Superior temporal gyrus (tissue), 1 donor: Measurements from ENCODE around the gene KAZN.

Experiments
- DNase-seq: peaks from one replicate; pipeline ENCODE4 v3.0.0-alpha.2; 2016; ENCODE audit errors: extremely low spot score

Gene KAZN

DNA sequence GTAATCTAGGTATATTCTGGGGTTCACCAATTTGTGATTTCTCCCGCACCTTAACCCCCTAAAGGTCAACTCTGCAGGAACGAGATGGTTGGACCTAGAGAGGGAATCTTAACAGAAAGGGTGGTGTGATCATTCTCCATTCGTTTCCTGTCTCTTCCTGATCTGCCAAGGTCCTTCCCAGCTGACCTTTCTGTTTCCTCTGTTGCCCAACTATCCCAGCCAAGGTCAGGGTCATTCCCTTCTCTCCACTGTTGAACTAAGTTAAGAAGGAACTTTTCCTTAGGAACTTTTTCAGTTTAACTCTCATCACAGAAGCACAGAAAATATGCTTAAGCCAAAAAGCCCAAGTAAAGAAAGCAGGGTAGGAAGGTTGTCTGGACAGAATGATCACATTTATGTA is 49.3 kb downstream of the KAZN start:
- no peak for DNase-seq

DNA sequence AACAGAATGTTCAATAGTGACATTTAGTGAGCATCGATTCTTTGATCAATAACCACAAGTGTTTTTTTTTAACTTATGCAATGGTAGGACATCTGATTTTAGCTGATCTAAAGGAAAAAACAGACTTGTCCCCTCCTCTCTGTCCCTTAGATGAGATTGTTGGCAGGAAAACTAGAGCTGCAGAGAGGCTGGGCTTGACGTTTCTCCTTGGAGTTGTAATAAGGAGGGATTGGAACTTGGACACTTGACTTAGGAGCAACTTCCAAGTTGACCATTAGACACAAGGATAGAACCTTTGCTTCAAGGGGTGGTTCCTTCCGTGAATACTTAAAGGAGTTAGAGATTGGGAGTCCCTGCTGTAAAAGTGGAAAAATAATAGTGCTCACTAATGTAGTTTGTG is 49.9 kb downstream of the KAZN start:
- DNase-seq = no peak

DNA sequence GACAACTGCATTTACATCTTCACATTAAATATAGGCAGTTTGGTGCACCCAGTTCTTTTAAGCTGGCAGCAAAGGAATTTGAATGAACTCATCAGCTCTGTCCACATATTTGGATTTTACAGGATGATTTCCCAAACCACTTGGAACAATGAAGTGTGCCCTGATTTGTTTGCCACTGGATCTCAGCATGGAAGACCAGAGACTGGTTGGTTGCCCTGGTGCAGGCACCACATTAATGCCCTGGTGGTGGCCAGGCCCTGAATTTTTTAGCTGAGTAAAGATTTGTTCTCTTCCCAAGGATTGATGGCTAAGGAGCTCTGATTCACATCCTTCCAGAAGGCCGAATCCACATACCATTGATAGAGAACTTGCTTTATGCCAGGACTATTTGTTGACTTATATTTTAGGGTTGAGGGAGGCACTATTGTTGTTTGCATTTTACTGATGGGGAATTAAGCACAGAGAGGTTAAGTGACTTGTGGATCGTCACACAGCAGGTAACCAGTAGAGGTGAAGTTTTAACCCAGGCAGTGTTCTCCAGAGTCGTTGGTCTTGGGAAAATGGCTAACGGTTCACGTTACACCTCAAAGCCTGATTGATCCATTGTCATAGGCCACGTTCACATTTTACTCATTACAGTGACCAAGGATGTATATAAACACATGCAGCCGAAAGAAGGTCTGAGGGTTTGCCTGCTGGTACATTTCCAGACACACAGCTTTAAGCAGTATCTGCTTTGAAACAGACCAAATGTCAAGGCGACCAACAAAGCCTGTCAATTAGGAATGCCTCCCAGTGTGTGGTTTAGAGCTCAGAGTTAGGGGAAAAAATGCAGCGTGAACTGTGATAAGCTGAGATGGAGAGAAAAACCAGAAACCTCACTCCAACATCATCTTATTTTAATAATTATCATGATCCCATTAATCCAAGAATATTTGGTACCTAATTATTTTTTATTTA is 50.7 kb downstream of the KAZN start:
- DNase-seq = no peak

DNA sequence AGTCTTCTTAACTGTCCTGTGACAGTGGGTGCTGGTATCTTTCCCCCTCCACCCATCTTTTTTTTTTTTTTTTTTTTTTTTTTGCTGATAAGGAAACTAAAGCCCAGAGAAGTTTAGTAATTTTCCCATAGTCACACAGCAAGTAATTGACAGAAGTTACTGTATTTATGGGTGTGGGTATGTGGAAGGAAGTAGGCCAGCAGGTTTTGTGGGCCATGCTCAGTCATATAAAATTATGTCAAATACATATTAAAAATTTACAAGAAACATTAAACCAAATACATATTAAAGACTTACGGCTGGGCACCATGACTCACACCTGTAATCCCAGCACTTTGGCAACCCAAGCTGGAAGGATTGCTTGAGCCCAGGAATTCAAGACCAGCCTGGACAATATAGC is 51.5 kb downstream of the KAZN start:
- no peak for DNase-seq

DNA sequence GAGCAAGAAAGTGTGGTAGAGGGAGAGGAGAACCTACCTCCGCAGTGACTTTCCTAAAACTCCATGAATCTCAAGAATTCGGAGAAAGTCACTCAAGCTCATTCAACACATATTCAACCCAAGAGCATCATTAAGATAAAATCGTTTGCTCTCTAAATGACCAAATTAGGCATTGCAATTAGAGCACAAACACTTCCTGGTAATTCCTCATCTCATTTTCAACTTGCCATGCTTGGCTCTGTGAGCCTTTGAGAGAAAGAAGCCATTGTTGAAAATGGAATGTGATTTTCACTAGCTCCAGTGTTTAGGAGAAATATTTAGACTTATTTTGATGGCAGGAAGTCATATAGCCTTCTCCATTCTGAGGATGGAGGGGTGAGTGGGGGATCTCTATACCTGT is 52.5 kb downstream of the KAZN start:
- peak; percentile 59 for DNase-seq

DNA sequence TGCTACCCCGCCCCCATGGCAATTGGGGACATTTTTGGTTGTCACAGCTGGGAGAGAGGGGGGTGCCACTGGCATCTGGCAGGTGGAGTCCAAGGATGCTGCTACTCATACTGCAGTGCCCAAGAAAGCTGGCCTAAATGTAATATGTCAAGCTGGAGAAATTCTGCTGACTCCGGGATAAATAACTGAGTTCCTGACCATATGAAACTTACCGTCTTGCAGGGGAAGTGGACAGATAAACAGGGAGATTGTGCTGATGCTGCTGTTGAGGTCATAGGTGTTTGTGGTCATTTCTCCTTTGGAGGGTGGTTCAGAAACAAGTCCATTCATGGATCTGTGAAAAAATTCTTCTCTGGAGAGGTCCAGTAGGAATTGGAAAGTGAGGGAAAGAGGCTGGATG is 54.4 kb downstream of the KAZN start:
- DNase-seq = no peak

DNA sequence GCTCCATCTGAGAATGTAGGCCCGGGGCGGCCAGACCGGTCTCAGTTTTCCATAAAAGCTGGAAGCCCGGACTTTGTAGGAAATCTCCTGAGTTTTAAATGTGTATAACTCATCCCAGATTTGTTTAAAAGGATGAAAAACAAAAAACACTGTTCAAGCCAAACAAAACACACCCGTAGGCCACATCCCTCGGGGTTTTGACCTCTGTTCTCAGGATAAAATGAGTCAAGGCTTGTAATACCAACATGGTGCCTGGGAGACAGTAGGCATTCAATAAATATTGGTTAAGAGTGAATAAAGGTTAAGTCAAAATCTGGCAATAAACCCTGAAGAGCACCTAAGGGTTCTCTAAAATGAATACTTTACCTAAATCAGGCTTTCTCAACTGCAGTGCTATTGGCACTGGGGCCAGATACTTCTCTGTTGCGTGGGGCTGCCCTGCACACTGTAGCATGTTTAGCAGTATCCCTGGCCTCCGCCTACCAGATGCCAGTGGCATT is 55.0 kb downstream of the KAZN start:
- DNase-seq = no peak

DNA sequence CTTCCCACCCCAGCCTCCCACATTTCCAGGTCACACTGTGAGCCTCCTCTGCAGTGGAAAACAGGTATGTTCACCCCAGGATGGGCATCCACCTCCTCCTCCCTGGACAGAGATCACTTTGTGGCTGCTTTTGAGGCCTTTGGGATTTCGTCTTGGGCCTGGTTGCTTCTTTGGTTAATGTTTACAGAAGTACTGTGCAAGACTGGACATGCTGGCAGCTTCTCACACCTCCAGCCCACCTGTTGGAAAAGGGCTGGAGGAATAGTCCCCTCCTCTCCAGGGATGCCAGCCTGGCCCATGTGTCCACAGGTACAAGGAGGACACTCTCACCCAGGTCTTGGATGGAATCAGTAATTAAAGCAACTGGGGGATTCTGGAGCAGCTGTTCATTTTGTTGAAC is 56.1 kb downstream of the KAZN start:
- no peak for DNase-seq

DNA sequence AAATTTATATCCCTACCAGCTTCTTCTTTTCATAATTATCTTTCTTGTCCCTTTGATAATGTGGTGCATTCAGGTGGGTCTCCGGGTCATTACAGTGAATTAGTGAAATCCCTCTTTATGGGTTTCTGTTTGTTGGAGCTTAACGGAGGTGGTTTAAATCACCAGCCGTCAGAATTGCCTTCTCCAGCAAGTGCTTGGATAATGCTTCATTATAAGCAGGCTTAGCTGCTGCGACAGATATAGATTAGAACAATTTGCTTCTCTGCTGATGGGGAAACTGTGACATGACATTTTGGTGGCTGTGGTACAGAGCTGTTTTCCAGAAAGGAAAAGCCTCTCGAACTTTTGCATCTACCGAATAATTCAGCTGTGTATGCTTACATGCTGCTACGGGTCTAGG is 56.9 kb downstream of the KAZN start:
- DNase-seq = no peak

DNA sequence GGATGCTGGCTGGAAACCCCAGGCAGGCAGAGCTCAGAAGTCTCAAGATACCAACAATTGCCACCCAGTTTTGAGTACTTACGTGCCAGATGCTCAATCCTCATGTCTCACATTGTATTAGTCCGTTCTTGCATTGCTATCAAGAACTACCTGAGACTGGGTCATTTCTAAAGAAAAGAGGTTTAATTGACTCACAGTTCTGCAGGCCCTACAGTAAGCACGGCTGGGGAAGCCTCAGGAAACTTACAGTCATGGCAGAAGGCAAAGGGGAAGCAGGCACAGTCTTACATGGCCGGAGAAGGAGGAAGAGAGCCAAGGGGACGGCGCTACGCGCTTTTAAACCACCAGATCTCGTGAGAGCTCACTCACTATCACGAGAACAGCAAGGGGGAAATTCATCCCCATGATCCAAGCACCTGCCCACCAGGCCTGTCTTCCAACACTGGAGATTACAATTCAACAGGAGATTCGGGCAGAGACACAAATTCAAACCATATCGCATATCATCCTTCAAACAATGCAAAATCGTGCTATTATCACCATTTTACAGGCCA is 58.0 kb downstream of the KAZN start:
- no peak for DNase-seq

DNA sequence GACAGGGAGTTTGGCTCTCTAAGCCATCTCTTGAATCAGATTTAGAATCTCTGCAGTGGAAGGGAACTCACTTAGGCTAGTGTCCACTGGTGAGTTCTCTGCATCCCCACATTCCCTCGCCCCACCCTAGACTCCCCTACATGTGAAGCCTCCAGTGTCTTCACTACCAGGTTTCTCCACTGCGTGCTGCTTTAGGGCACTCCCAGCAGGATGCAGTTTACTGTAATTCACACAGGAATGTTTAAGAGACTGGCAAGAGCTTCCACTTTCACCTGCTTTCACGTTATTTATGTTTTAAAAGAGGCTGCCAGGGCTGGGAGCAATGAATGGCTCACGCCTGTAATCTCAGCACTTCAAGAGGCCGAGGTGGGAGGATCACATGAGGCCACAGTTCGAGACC is 60.2 kb downstream of the KAZN start:
- DNase-seq = no peak

DNA sequence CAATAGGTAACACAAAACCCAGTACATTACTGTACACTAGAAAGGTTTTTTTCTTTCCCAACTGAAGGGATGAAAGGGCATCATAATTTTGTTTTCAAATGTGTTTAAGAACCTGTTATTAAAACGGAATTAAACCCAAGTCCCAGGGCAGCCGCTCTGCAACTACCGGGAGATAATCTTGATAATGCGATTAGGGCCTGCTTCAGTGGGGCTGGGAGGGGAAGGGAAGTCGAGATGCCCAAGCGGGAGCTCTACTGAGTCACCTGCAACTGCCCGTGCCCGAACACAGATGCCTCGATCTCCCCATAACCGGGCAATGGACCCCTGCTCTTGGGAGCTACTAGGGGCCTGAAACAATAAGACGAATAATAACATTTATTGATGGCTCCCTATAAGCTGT is 61.4 kb downstream of the KAZN start:
- DNase-seq = no peak

DNA sequence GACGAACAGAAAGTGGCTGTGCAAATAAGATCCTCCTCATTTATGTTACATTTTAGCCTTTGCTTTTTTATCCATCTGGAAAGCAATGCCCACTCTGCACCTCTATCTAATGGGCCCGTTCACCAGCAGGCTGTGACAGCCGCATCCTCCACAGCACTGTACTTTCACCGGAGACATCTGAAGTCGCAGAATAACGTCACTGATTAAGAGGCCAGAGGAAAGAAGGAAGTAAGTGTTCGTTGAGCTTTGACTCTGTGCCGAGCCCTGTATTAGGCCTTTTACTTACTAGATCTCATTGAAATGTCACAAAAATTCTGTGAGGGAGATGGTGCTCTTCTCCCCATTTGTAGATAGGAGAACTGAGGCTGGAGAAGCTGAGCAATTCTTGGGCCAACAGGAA is 62.3 kb downstream of the KAZN start:
- no peak for DNase-seq

DNA sequence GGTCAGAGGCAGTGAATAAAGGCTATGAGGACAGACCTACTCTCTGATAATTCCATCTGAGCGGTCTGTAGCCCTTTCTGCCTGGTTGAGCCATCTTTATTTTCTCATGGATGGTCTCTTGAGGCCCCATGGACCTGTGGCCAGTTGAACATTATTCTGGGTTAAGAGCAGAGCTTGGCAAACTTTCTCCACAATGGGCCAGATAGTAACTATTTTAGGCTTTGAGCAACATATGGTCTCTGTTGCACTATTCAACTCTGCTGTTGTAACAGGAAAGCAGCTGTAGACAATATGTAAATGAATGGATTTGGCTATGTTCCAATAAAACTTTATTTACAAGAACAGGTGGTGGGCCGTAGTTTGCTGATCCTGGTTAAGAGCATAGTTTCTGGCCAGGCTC is 62.7 kb downstream of the KAZN start:
- DNase-seq = no peak

DNA sequence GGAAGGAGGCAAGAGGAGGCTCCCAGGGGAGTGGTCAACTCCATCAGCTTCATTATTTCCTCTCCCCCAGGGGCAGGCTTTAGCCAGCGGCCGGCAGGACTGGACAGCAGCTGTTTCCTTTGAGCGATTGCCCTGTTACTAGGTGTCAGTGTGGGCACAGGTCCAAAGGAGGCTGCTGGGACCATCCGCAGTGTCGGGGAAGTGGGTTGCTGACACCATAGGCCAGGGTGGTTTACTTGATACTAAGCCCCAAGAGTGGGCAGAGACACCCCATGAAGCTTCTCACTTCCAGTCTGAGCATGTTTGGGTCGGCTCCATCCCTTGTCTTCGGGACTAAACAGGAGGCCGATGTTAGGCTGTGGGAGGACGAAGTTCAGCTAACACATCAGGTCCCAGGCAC is 63.6 kb downstream of the KAZN start:
- no peak for DNase-seq

DNA sequence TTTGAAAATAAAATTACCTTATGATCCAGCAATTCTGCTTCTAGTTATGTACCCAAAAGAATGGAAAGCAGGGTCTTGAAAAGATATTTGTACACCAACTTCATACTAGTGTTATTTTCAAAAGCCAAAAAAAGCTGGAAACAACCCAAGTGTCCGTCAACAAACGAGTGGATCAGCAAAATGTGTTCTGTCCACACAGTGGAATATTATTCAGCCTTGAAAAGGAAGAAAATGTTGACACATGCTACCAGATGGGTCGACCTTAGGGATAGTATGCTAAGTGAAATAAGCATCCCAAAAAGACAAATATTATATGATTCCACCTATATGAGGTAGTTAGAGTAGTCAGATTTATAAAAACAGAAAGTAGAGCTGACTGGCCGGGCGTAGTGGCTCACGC is 65.3 kb downstream of the KAZN start:
- DNase-seq = no peak

DNA sequence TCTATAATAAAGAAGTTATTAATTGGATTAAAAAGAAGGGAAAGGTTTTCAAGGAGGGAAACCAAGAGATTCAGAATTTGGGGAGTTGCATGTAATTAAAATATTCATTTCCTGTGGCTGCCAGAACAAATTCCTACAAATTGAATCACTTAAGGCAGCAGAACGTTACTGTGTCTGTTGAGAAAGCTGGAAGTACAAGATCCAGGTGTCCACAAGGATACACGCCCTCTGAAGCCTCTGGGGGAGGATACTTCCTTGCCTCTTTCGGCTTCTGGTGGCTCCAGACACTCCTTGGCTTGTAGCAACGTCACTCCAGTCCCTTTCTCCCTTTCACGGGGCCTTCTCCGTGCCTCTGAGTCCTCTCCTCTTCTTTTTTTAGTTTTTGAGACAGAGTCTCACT is 67.9 kb downstream of the KAZN start:
- DNase-seq = no peak

DNA sequence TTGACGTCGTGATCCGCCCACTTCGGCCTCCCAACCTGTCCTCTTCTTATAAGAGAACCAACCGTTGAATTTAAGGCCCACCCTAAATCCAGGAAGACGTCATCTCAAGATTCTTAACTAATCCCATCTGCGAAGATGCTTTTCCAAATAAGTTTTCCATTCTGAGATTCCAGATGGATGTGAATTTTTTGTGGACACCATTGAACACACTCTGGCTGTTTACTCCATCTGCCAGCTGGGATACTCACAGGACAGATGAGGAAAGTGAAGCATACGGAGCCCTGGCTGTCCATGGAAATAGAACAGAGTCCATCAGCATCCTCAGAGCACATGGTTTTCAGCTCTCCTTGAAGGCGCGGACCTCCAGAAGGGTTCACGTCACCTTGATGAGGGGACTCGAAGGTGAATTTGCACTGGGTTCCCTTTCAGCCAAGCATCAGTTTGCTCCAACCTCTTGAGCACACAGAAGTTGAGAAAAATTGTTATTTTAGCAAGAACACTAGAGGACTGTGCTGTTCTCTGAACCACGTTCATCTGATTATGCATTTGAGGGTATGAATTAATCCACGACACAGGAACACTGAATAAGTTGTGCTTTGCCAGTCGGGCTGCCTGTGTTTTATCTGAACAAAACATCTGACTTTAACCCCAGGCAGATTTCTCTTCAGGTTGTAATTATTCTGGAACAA is 68.6 kb downstream of the KAZN start:
- DNase-seq = peak; percentile 23

DNA sequence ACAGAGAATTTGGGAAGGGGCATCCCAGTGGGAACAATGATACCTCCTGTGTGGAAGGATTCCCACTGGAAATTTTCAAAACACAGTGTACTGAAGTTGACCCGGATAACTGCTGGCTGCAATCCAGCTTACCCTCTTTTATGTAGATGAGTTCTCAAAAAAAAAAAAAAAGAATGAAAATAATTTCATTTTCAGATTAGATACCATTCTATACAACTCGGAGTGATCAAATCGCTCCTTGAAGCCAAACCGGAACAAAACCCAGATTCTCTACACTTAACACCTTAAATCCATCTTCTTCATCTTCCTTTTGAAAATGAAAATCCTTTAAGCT is 69.1 kb downstream of the KAZN start:
- peak; percentile 23 for DNase-seq

DNA sequence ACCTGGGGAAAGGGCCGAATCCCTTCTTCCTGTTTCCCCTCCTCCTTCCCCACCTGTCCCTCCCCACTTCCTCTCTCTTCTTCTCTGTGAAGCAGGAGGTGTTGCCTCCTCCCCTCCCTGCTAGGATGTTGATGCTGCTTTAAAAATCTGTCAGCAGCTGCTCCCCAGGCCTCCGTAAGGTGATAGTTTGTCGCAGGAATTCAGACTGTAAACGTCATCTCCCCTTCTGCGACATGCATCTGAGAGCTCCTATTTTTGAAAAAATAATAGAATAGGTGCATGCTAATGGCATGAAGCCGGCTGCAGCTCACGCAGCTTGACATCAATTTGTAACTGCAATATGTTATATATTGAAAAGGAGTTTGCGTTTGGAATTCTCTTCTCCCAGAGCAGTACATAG is 70.1 kb downstream of the KAZN start:
- DNase-seq = no peak

DNA sequence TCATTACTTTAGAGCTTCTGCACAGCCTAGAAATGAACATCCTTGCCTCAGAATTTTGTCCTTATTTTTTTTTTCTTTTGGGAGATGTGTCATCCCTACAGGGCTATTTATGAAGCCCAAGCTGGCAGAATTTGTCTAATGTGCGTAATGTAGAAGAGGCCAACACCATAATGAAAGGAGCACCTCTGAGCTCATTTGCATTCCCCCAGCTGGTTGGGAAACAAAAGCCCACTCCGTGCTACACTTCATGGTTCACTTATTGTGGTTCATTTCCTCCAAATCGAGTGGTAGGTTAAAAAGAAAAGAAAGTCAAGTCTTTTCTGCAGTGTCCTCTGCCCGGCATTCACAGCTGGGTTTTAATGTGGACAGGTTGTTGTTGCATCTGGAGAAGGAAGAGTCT is 73.5 kb downstream of the KAZN start:
- DNase-seq = peak; percentile 22

DNA sequence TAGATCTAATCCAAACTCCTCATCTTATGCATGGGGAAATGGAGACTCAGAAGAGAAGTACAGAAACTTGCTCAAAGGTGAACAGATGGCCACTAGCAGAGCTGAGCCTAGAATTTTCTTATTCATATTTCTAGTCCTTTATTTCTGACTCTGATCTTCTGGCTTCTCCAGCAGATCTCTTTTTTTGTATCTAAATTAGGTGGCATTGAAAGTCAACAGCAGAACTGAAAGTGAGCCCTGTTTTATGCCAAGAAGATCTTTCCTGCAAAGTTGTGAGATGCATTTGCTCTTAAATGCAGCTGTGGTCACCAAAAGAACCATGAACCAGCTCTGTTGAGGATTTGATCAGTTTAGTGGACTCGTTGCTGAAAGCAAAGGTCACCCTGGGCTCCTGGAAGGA is 75.5 kb downstream of the KAZN start:
- no peak for DNase-seq

DNA sequence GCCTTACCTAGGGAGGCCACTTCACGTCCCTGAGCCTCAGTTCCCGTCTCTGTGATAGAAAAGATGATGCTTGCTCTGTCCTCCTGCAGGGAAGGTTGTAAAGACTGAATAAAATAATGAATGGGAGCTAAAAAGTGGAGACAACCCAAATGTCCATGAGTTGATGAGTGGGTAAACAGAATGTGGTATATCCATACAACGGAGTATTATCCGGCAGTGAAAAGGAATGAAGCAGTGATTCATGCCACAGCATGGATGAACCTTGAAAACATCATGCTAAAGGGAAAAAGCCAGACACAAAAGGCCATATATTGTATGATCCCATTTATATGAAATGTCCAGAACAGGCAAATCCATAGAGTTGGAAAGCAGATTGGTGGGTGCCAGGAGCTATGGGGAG is 77.9 kb downstream of the KAZN start:
- no peak for DNase-seq
